ENCODE results near the gene CD53.
"Not testable (repeated sequence)": the region's sequence is repeated elsewhere in the genome, so short reads cannot be mapped to it uniquely, and the experiment has no call there.

DNA sequence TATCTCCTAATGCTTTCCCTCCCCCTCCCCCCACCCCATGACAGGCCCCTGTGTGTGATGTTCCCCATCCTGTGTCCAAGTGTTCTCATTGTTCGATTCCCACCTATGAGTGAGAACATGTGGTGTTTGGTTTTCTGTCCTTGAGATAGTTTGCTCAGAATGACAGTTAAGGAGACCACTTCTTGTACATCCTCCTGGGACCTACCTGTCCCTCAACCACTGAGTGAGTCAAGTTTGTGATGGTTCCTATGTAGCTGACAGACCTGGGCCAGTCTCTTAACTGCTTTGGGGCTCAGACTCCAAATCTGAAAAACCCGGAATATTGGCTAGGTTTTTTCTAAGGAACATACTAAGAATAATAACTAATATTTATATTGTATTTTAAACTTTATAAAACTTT, 12.3 kb upstream of the CD53 start:
- TF ChIP-seq, protein P1, sequence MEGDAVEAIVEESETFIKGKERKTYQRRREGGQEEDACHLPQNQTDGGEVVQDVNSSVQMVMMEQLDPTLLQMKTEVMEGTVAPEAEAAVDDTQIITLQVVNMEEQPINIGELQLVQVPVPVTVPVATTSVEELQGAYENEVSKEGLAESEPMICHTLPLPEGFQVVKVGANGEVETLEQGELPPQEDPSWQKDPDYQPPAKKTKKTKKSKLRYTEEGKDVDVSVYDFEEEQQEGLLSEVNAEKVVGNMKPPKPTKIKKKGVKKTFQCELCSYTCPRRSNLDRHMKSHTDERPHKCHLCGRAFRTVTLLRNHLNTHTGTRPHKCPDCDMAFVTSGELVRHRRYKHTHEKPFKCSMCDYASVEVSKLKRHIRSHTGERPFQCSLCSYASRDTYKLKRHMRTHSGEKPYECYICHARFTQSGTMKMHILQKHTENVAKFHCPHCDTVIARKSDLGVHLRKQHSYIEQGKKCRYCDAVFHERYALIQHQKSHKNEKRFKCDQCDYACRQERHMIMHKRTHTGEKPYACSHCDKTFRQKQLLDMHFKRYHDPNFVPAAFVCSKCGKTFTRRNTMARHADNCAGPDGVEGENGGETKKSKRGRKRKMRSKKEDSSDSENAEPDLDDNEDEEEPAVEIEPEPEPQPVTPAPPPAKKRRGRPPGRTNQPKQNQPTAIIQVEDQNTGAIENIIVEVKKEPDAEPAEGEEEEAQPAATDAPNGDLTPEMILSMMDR (IDR thresholded peaks at IDR 0.05; ENCODE audit: poor library complexity): not testable (repeated sequence)
- not testable (repeated sequence) for TF ChIP-seq EZH2 (IDR thresholded peaks at IDR 0.05; ENCODE audit: borderline replicate concordance); EZH2phosphoT487 (IDR thresholded peaks at IDR 0.05; ENCODE audit: low read depth, severe bottlenecking, unreplicated experiment)
